NCI-H2029 treated with DMSO at 0.1 percent for 48 hours (cell line): ENCODE results near the gene CARTPT.

Experiments used
- DNase-seq: peaks from one replicate; lab custom pipeline; 2025; lab: John Stamatoyannopoulos, UW

Gene CARTPT

GRCh38 chr5:71737931-71738539, 19.0 kb downstream of the CARTPT start:
- DNase-seq, result no peak

- no peak for DNase-seq
These were observed 19.7 kb downstream of the CARTPT start for GRCh38 chr5:71738662-71739361.

- DNase-seq, result no peak
These were observed 21.1 kb downstream of the CARTPT start for GRCh38 chr5:71740015-71740753.

GRCh38 chr5:71743155-71743554, 24.1 kb downstream of the CARTPT start:
- DNase-seq, result no peak

GRCh38 chr5:71744009-71744790, 25.1 kb downstream of the CARTPT start:
- DNase-seq, result no peak

- no peak for DNase-seq
These were observed 28.1 kb downstream of the CARTPT start for GRCh38 chr5:71747182-71747581.

- DNase-seq, result no peak
These were observed 29.3 kb downstream of the CARTPT start for GRCh38 chr5:71748360-71748759.

GRCh38 chr5:71751422-71751821, 32.3 kb downstream of the CARTPT start:
- no peak for DNase-seq

- no peak for DNase-seq
These were observed 33.5 kb downstream of the CARTPT start for GRCh38 chr5:71752441-71753190.

GRCh38 chr5:71757590-71758543, 38.8 kb downstream of the CARTPT start:
- DNase-seq, result peak; percentile 26

- DNase-seq, result no peak
These were observed 43.8 kb downstream of the CARTPT start for GRCh38 chr5:71762826-71763225.

GRCh38 chr5:71767661-71768060, 48.6 kb downstream of the CARTPT start:
- DNase-seq, result no peak

- no peak for DNase-seq
These were observed 50.2 kb downstream of the CARTPT start for GRCh38 chr5:71769287-71769686.

- no peak for DNase-seq
These were observed 51.3 kb downstream of the CARTPT start for GRCh38 chr5:71770381-71770780.
